Measurements from ENCODE around the gene CLASP1. TPM values are rescaled to one million over a fixed set of nuclear protein-coding genes. Genes with fewer than 3 reads are reported as not detected.

CLASP1 gene
- total RNA-seq, 1 experiment from 2014 or later = 81.9 TPM

GRCh38 chr2:121689356-121689755, 40.1 kb upstream of the CLASP1 start:
- no peak overlapping the region for H3K27ac Mint-ChIP-seq (ENCODE audit: low read depth, unreplicated experiment)
- no TSS peak for BruUV-seq (replicated peaks)
- peaks cover 2% of the 10 kb centered on the region for H3K9me3 Mint-ChIP-seq (ENCODE audit: unreplicated experiment)
- intact Hi-C loops (cut with micrococcal nuclease) = loop anchor here (1.0 kb wide), 1 partner anchor 93 kb away; no protein-coding TSS in a partner anchor
- H3K4me3 Mint-ChIP-seq (ENCODE audit: unreplicated experiment) = no peak overlapping the region
- peaks cover 1% of the 10 kb centered on the region for H3K4me1 Mint-ChIP-seq (ENCODE audit: insufficient read depth, unreplicated experiment)
- POLR2A ChIA-PET = interaction anchor here (0.7 to 1.4 kb wide), 2 partner anchors 40 to 143 kb away, joined by 3 read pairs; partner anchors contain the start of gene CLASP1
- no peaks in the 10 kb centered on the region for H3K36me3 Mint-ChIP-seq (ENCODE audit: insufficient read depth, unreplicated experiment)
- no peaks in the 10 kb centered on the region for H3K27me3 Mint-ChIP-seq (ENCODE audit: insufficient read depth, unreplicated experiment)
- DNase-seq (ENCODE audit: unreplicated experiment) = peak; percentile 49
- CTCF ChIA-PET = interaction anchor here (0.7 to 0.9 kb wide), 3 partner anchors 14 to 91 kb away, joined by 3 to 4 read pairs (median 3); no protein-coding TSS in a partner anchor
- no peak for TF ChIP-seq CTCF (IDR thresholded peaks at IDR 0.05; ENCODE audit: unreplicated experiment)

- no peak for DNase-seq (ENCODE audit: unreplicated experiment)
- Mint-ChIP-seq H3K9me3 (ENCODE audit: unreplicated experiment) (peaks cover 8% of the 10 kb centered on the region), H3K27ac (ENCODE audit: low read depth, unreplicated experiment) (no peak overlapping the region), H3K4me1 (ENCODE audit: insufficient read depth, unreplicated experiment) (peaks cover 7% of the 10 kb centered on the region), H3K27me3 (ENCODE audit: insufficient read depth, unreplicated experiment) (no peaks in the 10 kb centered on the region), H3K4me3 (ENCODE audit: unreplicated experiment) (no peak overlapping the region), H3K36me3 (ENCODE audit: insufficient read depth, unreplicated experiment) (no peaks in the 10 kb centered on the region)
- TF ChIP-seq CTCF (IDR thresholded peaks at IDR 0.05; ENCODE audit: unreplicated experiment) = no peak
- no TSS peak for BruUV-seq (replicated peaks)
- intact Hi-C loops (cut with micrococcal nuclease) = loop anchor here (1.0 kb wide), 1 partner anchor 93 kb away; no protein-coding TSS in a partner anchor
- ChIA-PET POLR2A (interaction anchor here (0.7 to 1.4 kb wide), 2 partner anchors 39 to 143 kb away, joined by 3 read pairs; partner anchors contain the start of gene CLASP1), CTCF (interaction anchor here (0.9 kb wide), 1 partner anchor 91 kb away, joined by 4 read pairs; no protein-coding TSS in a partner anchor)
Observed at GRCh38 chr2:121688820-121689219, 39.6 kb upstream of the CLASP1 start.

GRCh38 chr2:121686902-121687301, 37.6 kb upstream of the CLASP1 start:
- CTCF ChIA-PET = interaction anchor here (1.5 kb wide), 1 partner anchor 21 kb away, joined by 3 read pairs; no protein-coding TSS in a partner anchor
- H3K9me3 Mint-ChIP-seq (ENCODE audit: unreplicated experiment) = peaks cover 19% of the 10 kb centered on the region
- no peak for TF ChIP-seq CTCF (IDR thresholded peaks at IDR 0.05; ENCODE audit: unreplicated experiment)
- H3K4me1 Mint-ChIP-seq (ENCODE audit: insufficient read depth, unreplicated experiment) = peaks cover 8% of the 10 kb centered on the region
- no peak overlapping the region for H3K4me3 Mint-ChIP-seq (ENCODE audit: unreplicated experiment)
- POLR2A ChIA-PET = no interaction called here
- no TSS peak for BruUV-seq (replicated peaks)
- intact Hi-C loops (cut with micrococcal nuclease) = no loop called here
- H3K36me3 Mint-ChIP-seq (ENCODE audit: insufficient read depth, unreplicated experiment) = no peaks in the 10 kb centered on the region
- H3K27ac Mint-ChIP-seq (ENCODE audit: low read depth, unreplicated experiment) = no peak overlapping the region
- no peaks in the 10 kb centered on the region for H3K27me3 Mint-ChIP-seq (ENCODE audit: insufficient read depth, unreplicated experiment)
- DNase-seq (ENCODE audit: unreplicated experiment) = no peak

GRCh38 chr2:121686218-121686617, 37.0 kb upstream of the CLASP1 start:
- ChIA-PET CTCF (no interaction called here), POLR2A (no interaction called here)
- peaks cover 8% of the 10 kb centered on the region for H3K4me1 Mint-ChIP-seq (ENCODE audit: insufficient read depth, unreplicated experiment)
- no peaks in the 10 kb centered on the region for H3K27me3 Mint-ChIP-seq (ENCODE audit: insufficient read depth, unreplicated experiment)
- intact Hi-C loops (cut with micrococcal nuclease) = no loop called here
- BruUV-seq (replicated peaks) = no TSS peak
- H3K9me3 Mint-ChIP-seq (ENCODE audit: unreplicated experiment) = peaks cover 20% of the 10 kb centered on the region
- DNase-seq (ENCODE audit: unreplicated experiment) = no peak
- no peak overlapping the region for H3K27ac Mint-ChIP-seq (ENCODE audit: low read depth, unreplicated experiment)
- H3K4me3 Mint-ChIP-seq (ENCODE audit: unreplicated experiment) = no peak overlapping the region
- TF ChIP-seq CTCF (IDR thresholded peaks at IDR 0.05; ENCODE audit: unreplicated experiment) = no peak
- no peaks in the 10 kb centered on the region for H3K36me3 Mint-ChIP-seq (ENCODE audit: insufficient read depth, unreplicated experiment)

Measured in MCF 10A (cell line).